ENCODE measurements around the gene SH3D19.
"Not testable (repeated sequence)": the region's sequence is repeated elsewhere in the genome, so short reads cannot be mapped to it uniquely, and the experiment has no call there.

Gene SH3D19

GRCh38 chr4:151267822-151268535 lies 57.4 kb downstream of the SH3D19 start:
- DNase-seq: no peak

- DNase-seq: no peak
These were observed 58.3 kb downstream of the SH3D19 start for GRCh38 chr4:151267104-151267503.

GRCh38 chr4:151266497-151266896 lies 58.9 kb downstream of the SH3D19 start:
- DNase-seq: no peak

GRCh38 chr4:151263455-151263854 lies 62.0 kb downstream of the SH3D19 start:
- no peak for DNase-seq

GRCh38 chr4:151260526-151260925 lies 64.9 kb downstream of the SH3D19 start:
- DNase-seq: no peak

- no peak for DNase-seq
These were observed 65.7 kb downstream of the SH3D19 start for GRCh38 chr4:151259752-151260151.

GRCh38 chr4:151257704-151258103 lies 67.7 kb downstream of the SH3D19 start:
- no peak for DNase-seq

GRCh38 chr4:151256134-151256533 lies 69.3 kb downstream of the SH3D19 start:
- DNase-seq: no peak

- not testable (repeated sequence) for DNase-seq
These were observed 69.7 kb downstream of the SH3D19 start for GRCh38 chr4:151255680-151256079.

GRCh38 chr4:151255226-151255625 lies 70.2 kb downstream of the SH3D19 start:
- not testable (repeated sequence) for DNase-seq

GRCh38 chr4:151251603-151252304 lies 73.7 kb downstream of the SH3D19 start:
- DNase-seq: no peak

GRCh38 chr4:151250706-151251105 lies 74.7 kb downstream of the SH3D19 start:
- no peak for DNase-seq

GRCh38 chr4:151248519-151248918 lies 76.9 kb downstream of the SH3D19 start:
- no peak for DNase-seq

- DNase-seq: no peak
These were observed 78.0 kb downstream of the SH3D19 start for GRCh38 chr4:151247395-151247794.

GRCh38 chr4:151246742-151247141 lies 78.7 kb downstream of the SH3D19 start:
- DNase-seq: no peak

- DNase-seq: no peak
These were observed 83.1 kb downstream of the SH3D19 start for GRCh38 chr4:151242305-151242704.

- no peak for DNase-seq
These were observed 85.8 kb downstream of the SH3D19 start for GRCh38 chr4:151239608-151240007.

GRCh38 chr4:151238477-151238876 lies 86.9 kb downstream of the SH3D19 start:
- DNase-seq: no peak

- no peak for DNase-seq
These were observed 89.4 kb downstream of the SH3D19 start for GRCh38 chr4:151236036-151236435.

- DNase-seq: not testable (repeated sequence)
These were observed 90.0 kb downstream of the SH3D19 start for GRCh38 chr4:151235373-151235772.

GRCh38 chr4:151233600-151233999 lies 91.8 kb downstream of the SH3D19 start:
- DNase-seq: no peak

GRCh38 chr4:151231915-151232595 lies 93.3 kb downstream of the SH3D19 start:
- no peak for DNase-seq

- no peak for DNase-seq
These were observed 97.0 kb downstream of the SH3D19 start for GRCh38 chr4:151228189-151229119.
